OCI-LY1 (cell line): ENCODE measurements around the gene NR6A1.

Experiments
- EZH2 ChIP-seq: fragments of 200-600 bp; sonication (generic), shearing (Covaris generic); IDR thresholded peaks from 2 replicates; pipeline ENCODE4 v1.8.0; 2017; ENCODE audit warnings: borderline replicate concordance, mixed run types, mild to moderate bottlenecking, antibody characterized with exemption, low read length, moderate library complexity, mixed read lengths
- TF ChIP-seq, protein P1 (sequence below): fragments of 200-600 bp; sonication (generic), shearing (Covaris generic); IDR thresholded peaks from 2 replicates; pipeline ENCODE4 v1.5.1; 2017; ENCODE audit warnings: mild to moderate bottlenecking, antibody characterized with exemption, low read length, moderate library complexity, mixed read lengths

DNA sequence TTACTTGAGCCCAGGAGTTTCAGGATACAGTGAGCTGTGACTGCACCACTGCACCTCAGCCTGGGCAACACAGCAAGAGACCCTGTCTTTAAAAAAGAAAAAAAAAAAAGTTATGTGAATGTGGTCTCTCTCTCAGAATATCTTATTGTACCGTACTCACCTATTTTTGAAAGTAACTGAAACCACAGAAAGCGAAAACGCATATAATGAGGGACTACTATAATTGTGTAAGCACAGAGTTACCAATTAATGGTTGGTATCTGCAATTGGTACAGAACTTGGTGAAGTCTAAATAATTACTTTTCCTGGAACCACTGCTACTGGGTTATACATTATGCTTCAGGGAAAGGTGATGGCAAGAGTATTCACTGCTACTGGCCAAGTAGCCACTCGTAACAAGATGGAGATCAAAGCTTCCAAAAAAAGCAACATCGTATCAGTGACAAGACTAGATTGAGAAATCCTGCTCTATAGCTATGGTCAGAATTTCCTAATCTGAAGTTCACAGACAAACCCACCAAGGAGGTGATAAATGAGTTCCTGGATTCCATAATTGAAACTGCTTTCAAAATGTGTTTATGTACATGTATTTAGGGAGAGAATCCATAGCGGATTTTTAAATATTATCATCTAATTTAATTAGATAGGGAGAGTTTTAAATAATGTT is 82.7 kb downstream of the NR6A1 start:
- TF ChIP-seq, protein P1, sequence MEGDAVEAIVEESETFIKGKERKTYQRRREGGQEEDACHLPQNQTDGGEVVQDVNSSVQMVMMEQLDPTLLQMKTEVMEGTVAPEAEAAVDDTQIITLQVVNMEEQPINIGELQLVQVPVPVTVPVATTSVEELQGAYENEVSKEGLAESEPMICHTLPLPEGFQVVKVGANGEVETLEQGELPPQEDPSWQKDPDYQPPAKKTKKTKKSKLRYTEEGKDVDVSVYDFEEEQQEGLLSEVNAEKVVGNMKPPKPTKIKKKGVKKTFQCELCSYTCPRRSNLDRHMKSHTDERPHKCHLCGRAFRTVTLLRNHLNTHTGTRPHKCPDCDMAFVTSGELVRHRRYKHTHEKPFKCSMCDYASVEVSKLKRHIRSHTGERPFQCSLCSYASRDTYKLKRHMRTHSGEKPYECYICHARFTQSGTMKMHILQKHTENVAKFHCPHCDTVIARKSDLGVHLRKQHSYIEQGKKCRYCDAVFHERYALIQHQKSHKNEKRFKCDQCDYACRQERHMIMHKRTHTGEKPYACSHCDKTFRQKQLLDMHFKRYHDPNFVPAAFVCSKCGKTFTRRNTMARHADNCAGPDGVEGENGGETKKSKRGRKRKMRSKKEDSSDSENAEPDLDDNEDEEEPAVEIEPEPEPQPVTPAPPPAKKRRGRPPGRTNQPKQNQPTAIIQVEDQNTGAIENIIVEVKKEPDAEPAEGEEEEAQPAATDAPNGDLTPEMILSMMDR = no peak
- no peak for TF ChIP-seq EZH2
